Activated CD8-positive, alpha-beta memory T cell treated with anti-CD3 and anti-CD28 coated beads, Interleukin-2, amount 10 ng/mL, durations not matched to agents 7 days and 5 days (primary cell): Measurements from ENCODE around the gene LRP1B. TPM values are rescaled to one million over a fixed set of nuclear protein-coding genes. Genes with fewer than 3 reads are reported as not detected.

Experiments
- ATAC-seq: fragments of 150-1000 bp; cut with Tn5 transposase; one replicate; pipeline ENCODE4 v1.10.0; 2021; ENCODE audit warnings: moderate library complexity
- CTCF ChIA-PET: fragments of 350-600 bp; sonication (Branson Sonifier 250); formaldehyde crosslinking; loops from one replicate; lab custom pipeline; 2021; ENCODE audit warnings: antibody characterized with exemption; lab: Charles Lee
- DNase-seq: peaks from one replicate; pipeline ENCODE4 v3.0.0-alpha.2; 2020
- H3K27ac Mint-ChIP-seq: one replicate; pipeline ENCODE4 v1.8.0; 2021; ENCODE audit warnings: mild to moderate bottlenecking, mixed read lengths
- H3K27me3 Mint-ChIP-seq: one replicate; pipeline ENCODE4 v1.8.0; 2021; ENCODE audit warnings: mixed read lengths
- H3K36me3 Mint-ChIP-seq: one replicate; pipeline ENCODE4 v1.8.0; 2021; ENCODE audit warnings: mild to moderate bottlenecking, mixed read lengths
- H3K4me1 Mint-ChIP-seq: one replicate; pipeline ENCODE4 v1.8.0; 2021; ENCODE audit warnings: mixed read lengths
- H3K4me3 Mint-ChIP-seq: one replicate; pipeline ENCODE4 v1.8.0; 2021; ENCODE audit warnings: mild to moderate bottlenecking, moderate library complexity, mixed read lengths
- H3K9me3 Mint-ChIP-seq: one replicate; pipeline ENCODE4 v1.8.0; 2022; ENCODE audit warnings: low read depth, mixed read lengths
- total RNA-seq, 2 experiments: library from RNA; stranded (reverse); gene quantifications; one replicate each; pipeline ENCODE4 v1.2.3, GENCODE V29; 2021

LRP1B gene
- total RNA-seq, 2 experiments from 2014 or later, result not detected

DNA sequence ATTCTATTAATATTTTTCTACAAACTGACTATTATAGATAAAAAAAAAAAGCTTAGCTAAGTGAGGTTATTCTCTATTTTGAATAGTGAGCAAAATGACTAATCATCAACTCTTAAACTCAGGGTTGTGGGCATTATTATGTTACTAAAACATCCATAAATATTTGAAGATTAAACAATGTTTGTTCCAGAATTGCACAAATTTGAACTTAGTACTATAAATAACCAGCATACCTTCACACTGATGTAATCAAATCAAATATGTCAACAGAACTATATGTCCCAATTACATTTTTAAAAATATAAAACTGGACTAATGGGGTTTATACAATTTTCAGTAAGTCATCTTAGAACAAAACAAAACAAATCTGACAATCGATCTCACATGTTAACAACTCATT, 800.9 kb downstream of the LRP1B start:
- no peak overlapping the region for H3K4me3 Mint-ChIP-seq
- CTCF ChIA-PET, result interaction anchor here (0.7 kb wide), 1 partner anchor 431 kb away, joined by 3 read pairs; no protein-coding TSS in a partner anchor
- DNase-seq, result no peak
- H3K36me3 Mint-ChIP-seq, result no peaks in the 10 kb centered on the region
- H3K4me1 Mint-ChIP-seq, result no peaks in the 10 kb centered on the region
- ATAC-seq, result no peak
- no peaks in the 10 kb centered on the region for H3K27me3 Mint-ChIP-seq
- H3K27ac Mint-ChIP-seq, result no peak overlapping the region
- H3K9me3 Mint-ChIP-seq, result peaks cover 2% of the 10 kb centered on the region

DNA sequence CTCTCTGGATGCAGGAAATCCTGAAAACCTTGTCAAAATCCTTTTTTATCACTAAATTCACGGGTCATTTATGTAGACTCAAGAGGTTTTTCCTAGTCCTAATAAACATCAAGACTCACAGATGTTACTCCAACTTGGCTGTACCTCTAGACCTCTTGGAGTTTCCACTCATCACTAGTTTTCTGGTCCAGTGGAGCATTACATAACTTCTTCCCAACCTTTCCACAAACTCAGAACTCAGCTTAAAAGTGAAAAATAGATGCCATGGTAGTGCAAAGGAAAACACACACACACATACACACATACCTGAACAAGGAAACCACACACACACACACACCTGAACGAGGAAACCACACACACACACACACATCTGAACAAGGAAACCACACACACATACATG, 807.2 kb downstream of the LRP1B start:
- CTCF ChIA-PET, result no interaction called here
- DNase-seq (no peak), ATAC-seq (no peak)
- H3K4me1 Mint-ChIP-seq, result no peaks in the 10 kb centered on the region
- H3K4me3 Mint-ChIP-seq, result no peak overlapping the region
- H3K36me3 Mint-ChIP-seq, result no peaks in the 10 kb centered on the region
- no peak overlapping the region for H3K27ac Mint-ChIP-seq
- no peaks in the 10 kb centered on the region for H3K27me3 Mint-ChIP-seq
- peaks cover 3% of the 10 kb centered on the region for H3K9me3 Mint-ChIP-seq

DNA sequence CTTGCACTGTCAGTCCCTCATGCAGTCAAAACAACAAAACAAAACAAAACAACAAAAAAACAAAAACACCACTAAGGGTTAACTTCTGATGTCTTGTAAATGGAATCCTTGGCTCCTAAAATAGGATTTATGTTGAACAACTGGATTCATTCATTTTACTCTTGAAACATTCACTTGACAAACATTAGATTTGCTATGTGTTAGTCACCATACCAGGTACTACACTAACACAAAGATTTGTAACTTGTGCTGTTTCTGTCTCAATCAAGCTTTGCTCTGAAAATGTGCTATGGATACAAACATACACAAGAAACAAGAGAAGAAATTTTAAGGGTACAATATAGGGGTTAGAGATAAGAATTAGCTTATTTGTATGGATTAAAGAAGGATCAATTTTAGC, 812.8 kb downstream of the LRP1B start:
- CTCF ChIA-PET, result no interaction called here
- Mint-ChIP-seq H3K27me3 (no peaks in the 10 kb centered on the region), H3K36me3 (no peaks in the 10 kb centered on the region), H3K27ac (no peak overlapping the region), H3K4me3 (no peak overlapping the region), H3K4me1 (no peaks in the 10 kb centered on the region), H3K9me3 (no peaks in the 10 kb centered on the region)
- ATAC-seq (no peak), DNase-seq (no peak)

DNA sequence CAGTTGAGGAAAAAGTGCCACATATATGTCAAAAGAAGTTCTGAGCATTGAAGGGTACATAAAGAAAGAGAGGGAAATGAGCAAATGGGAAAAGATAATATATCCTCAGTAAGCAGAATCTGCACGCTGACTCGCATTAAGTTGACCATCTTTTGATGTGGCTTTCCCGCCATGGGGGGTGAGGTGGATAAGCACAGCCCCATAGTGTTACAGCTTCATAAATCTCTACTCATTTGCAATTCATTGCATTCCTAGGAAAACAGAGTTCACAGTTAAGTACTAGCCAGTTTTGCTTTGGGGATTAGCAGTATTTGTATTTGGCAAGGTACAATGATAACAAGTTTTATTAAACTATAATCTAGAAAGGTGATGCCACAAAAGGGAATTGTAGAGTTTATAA, 814.2 kb downstream of the LRP1B start:
- no peak overlapping the region for H3K4me3 Mint-ChIP-seq

DNA sequence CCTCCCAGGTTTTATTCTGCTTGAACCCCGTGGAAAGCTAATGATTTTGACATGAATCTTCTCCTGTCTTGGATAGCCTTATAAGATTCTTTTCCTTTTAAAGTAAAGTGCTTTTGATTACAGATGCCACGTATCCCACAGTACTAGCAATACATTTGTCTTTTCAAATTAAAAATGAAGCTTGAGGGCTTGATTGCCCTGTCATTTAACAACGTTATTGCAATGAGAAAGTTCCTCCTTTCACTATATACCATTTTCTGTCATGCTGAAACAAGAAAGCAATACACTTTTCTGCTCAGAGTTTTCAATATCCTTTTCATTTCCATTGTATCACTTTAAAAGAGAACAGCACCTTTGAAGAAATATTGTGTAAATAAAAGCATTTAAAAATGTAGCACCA, 814.7 kb downstream of the LRP1B start:
- no peaks in the 10 kb centered on the region for H3K36me3 Mint-ChIP-seq
- DNase-seq, result no peak
- no peaks in the 10 kb centered on the region for H3K4me1 Mint-ChIP-seq
- H3K4me3 Mint-ChIP-seq, result no peak overlapping the region
- no peak overlapping the region for H3K27ac Mint-ChIP-seq
- H3K9me3 Mint-ChIP-seq, result peaks cover 2% of the 10 kb centered on the region
- CTCF ChIA-PET, result no interaction called here
- no peak for ATAC-seq
- no peaks in the 10 kb centered on the region for H3K27me3 Mint-ChIP-seq

More for the DNA sequence above, 814.2 kb downstream of the LRP1B start:
- Mint-ChIP-seq H3K4me1 (no peaks in the 10 kb centered on the region), H3K36me3 (no peaks in the 10 kb centered on the region), H3K27ac (no peak overlapping the region), H3K9me3 (peaks cover 2% of the 10 kb centered on the region), H3K27me3 (no peaks in the 10 kb centered on the region)
- ATAC-seq, result no peak
- CTCF ChIA-PET, result no interaction called here
- DNase-seq, result no peak

DNA sequence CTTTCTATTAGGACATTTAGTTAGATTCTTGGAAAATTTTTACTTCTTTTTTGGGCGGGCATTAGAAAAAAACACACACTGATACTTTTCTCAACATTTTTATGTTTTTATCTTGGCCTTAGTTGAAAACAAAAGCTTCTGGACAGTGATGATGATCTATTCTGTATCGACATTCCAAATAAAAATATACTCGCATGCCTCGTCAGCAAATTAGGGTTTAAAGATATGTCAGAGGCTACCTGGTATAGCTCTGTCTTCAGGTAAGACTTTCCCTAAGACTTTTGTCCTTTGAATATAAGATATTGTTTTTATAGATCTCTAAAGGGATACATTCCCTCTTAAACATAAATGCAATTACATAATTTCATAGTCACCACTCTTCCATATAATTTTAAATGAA, 816.8 kb downstream of the LRP1B start:
- Mint-ChIP-seq H3K36me3 (no peaks in the 10 kb centered on the region), H3K27me3 (no peaks in the 10 kb centered on the region), H3K27ac (no peak overlapping the region), H3K9me3 (peaks cover 4% of the 10 kb centered on the region), H3K4me1 (no peaks in the 10 kb centered on the region), H3K4me3 (no peak overlapping the region)
- ATAC-seq (no peak), DNase-seq (no peak)
- CTCF ChIA-PET, result no interaction called here

DNA sequence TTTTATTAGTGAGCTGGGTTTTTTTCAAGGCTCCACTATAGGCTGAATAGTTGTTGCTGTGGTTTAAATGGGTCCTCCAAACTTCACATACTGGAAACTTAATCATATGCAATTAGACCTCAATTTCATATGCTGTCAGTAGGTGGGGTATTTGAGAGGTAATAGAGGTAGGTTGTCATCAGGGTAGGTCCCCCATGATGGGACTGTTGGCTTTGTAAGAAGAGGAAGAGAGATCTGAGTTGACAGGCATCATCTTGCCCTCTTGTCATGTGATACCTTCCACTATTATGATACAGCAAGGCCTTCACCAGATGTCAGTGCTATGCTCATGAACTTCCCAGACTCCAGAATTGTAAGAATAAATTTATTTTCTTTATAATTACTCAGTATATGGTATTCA, 819.4 kb downstream of the LRP1B start:
- ATAC-seq (no peak), DNase-seq (no peak)
- Mint-ChIP-seq H3K4me1 (no peaks in the 10 kb centered on the region), H3K36me3 (no peaks in the 10 kb centered on the region), H3K27ac (no peak overlapping the region), H3K9me3 (peaks cover 6% of the 10 kb centered on the region), H3K4me3 (no peak overlapping the region), H3K27me3 (no peaks in the 10 kb centered on the region)
- CTCF ChIA-PET, result no interaction called here

DNA sequence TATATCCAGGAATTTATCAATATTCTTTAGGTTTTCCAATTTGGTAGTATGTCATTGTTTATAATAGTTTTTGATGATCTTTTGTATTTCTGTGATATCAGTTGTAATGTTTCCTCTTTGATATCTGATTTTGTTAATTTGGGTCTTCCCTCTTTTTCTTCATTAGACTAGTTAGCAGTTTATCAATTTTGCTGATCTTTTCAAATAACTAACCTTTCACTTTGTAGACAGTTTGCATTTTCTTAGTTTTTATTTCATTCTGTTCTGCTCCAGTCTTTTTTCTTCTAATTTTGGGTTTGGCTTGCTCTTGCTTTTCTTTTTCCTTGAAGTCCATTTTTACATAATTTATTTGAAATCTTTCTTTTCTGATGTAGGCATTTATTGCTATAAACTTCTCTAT, 824.4 kb downstream of the LRP1B start:
- CTCF ChIA-PET, result no interaction called here
- DNase-seq, result no peak
- no peaks in the 10 kb centered on the region for H3K36me3 Mint-ChIP-seq
- ATAC-seq, result no peak
- H3K27ac Mint-ChIP-seq, result no peak overlapping the region
- no peaks in the 10 kb centered on the region for H3K27me3 Mint-ChIP-seq
- peaks cover 6% of the 10 kb centered on the region for H3K9me3 Mint-ChIP-seq
- H3K4me3 Mint-ChIP-seq, result no peak overlapping the region
- no peaks in the 10 kb centered on the region for H3K4me1 Mint-ChIP-seq

DNA sequence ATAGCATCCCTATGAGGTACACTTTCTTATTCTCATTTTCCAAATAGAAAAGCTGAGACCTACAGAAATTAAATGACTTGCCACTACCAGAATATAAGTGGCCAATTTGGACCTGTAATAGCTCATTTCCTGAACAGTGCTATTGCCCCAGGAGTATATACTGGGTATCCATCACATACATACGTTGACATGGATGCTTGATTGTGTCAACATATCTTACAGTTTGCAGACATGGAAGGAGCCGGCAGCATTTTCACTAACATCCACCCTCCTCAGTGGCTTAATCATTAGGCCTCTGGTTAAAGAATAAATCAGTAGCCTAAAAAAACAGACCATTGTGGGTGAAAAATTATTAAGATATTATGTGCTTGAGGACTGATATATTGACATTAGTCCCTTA, 829.3 kb downstream of the LRP1B start:
- no peak for DNase-seq
- no peak for ATAC-seq
- no peaks in the 10 kb centered on the region for H3K27me3 Mint-ChIP-seq
- H3K9me3 Mint-ChIP-seq, result peaks cover 8% of the 10 kb centered on the region
- H3K36me3 Mint-ChIP-seq, result no peaks in the 10 kb centered on the region
- no peak overlapping the region for H3K27ac Mint-ChIP-seq
- no peak overlapping the region for H3K4me3 Mint-ChIP-seq
- no peaks in the 10 kb centered on the region for H3K4me1 Mint-ChIP-seq
- CTCF ChIA-PET, result no interaction called here

DNA sequence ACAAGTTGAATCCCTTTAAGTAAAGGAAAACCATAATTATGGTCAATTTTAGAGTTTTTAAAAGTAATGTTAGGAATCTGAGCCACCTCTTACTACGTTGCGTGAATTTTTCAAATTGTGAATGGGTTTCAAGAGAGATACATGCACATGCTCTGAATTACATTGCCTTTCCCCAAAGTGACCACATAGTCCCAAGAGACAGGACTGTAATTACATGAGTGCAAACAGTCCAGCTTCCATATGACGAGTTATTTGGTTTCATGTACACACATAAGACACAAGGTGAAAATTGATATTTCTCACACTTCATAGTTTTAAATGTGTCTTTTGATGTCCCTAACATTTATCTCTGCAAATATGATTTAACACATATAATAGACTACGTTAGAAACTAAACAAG, 850.8 kb downstream of the LRP1B start:
- Mint-ChIP-seq H3K27me3 (no peaks in the 10 kb centered on the region), H3K36me3 (no peaks in the 10 kb centered on the region), H3K27ac (no peak overlapping the region), H3K9me3 (peaks cover 3% of the 10 kb centered on the region), H3K4me3 (no peak overlapping the region), H3K4me1 (no peaks in the 10 kb centered on the region)
- no peak for DNase-seq
- CTCF ChIA-PET, result no interaction called here
- no peak for ATAC-seq

DNA sequence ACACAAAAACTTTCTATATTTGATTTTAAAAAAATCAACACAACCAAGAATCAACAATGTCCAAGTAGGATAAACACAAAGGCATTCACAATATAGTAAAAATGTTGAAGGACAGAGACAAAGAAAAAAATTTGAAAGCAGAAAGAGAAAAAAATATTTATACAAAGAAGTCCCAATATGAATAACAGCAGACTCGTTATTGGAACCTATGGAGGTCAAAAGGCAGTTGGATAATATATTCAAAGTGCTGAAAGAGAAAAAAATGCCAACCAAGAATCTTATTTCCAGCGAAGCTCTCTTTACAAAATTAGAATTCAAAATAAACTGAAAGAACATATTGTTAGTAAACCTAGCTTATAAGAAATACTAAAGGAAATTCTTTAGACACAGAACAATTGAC, 859.5 kb downstream of the LRP1B start:
- Mint-ChIP-seq H3K9me3 (no peaks in the 10 kb centered on the region), H3K27ac (no peak overlapping the region), H3K4me3 (no peak overlapping the region), H3K36me3 (no peaks in the 10 kb centered on the region), H3K4me1 (no peaks in the 10 kb centered on the region), H3K27me3 (no peaks in the 10 kb centered on the region)
- DNase-seq (no peak), ATAC-seq (no peak)
- CTCF ChIA-PET, result no interaction called here

DNA sequence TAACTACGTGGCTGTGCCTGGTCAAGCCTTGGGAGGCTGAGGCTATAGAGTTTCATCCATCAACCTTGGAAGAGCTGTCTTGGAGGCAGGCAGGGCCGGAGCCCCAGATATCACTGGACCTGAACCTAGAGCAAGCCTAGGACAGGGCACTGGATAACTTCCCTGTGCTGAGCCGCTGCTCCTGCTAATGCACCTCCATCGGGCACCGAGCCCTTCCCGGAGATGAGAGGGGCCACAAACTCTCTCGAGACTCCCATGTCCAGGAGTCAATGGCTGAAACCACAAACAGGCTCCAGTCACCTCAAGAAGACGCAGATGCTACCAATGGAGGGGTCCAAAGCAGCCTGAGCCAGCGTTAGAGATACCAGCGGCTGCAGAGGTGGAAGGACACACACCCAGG, 866.0 kb downstream of the LRP1B start:
- H3K36me3 Mint-ChIP-seq, result no peaks in the 10 kb centered on the region
- H3K9me3 Mint-ChIP-seq, result peaks cover 3% of the 10 kb centered on the region
- ATAC-seq (no peak), DNase-seq (no peak)
- CTCF ChIA-PET, result no interaction called here
- H3K27me3 Mint-ChIP-seq, result no peaks in the 10 kb centered on the region
- H3K4me3 Mint-ChIP-seq, result no peak overlapping the region
- no peaks in the 10 kb centered on the region for H3K4me1 Mint-ChIP-seq
- H3K27ac Mint-ChIP-seq, result no peak overlapping the region

DNA sequence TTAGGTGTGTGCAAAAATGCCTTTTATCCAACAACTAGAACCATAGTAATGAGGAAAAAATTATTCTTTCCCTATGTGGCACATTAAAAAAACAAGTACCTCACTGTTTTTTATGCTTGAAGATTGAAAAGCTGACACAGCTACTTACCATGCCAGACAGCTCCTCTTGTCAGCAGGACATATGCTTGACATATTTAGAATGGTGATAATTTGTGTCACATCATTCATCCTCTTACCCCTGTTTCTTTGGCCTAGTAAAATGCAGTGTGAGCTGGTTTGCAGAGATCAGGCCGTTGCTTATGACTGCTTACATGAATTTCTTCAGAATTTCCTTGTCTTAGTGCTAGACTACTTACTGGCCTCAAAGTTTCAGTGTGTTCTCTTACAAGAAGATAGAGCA, 869.9 kb downstream of the LRP1B start:
- CTCF ChIA-PET, result no interaction called here
- no peak overlapping the region for H3K27ac Mint-ChIP-seq
- no peaks in the 10 kb centered on the region for H3K27me3 Mint-ChIP-seq
- no peak for DNase-seq
- H3K9me3 Mint-ChIP-seq, result peaks cover 3% of the 10 kb centered on the region
- H3K4me3 Mint-ChIP-seq, result no peak overlapping the region
- no peak for ATAC-seq
- H3K36me3 Mint-ChIP-seq, result no peaks in the 10 kb centered on the region
- H3K4me1 Mint-ChIP-seq, result no peaks in the 10 kb centered on the region

DNA sequence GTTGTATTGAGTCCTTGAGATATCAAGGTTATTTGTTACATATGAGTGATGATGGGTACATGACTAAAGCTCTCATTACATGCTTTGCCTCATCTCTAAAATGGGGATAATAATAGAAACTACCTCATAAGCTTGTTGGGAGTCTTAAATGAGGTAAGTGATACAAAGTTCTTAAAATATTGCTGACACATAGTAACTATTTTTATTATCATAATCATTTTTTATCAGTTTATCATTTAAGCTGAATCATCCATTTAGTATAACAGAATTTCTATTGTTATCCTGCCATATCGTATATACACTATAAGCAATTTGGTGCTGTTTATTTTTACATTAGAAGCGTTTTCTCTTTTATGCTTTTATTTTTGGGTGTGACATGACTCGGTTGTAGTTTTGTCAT, 871.1 kb downstream of the LRP1B start:
- H3K4me1 Mint-ChIP-seq, result no peaks in the 10 kb centered on the region
- CTCF ChIA-PET, result no interaction called here
- H3K4me3 Mint-ChIP-seq, result no peak overlapping the region
- ATAC-seq, result no peak
- H3K27ac Mint-ChIP-seq, result no peak overlapping the region
- H3K9me3 Mint-ChIP-seq, result peaks cover 3% of the 10 kb centered on the region
- H3K36me3 Mint-ChIP-seq, result no peaks in the 10 kb centered on the region
- H3K27me3 Mint-ChIP-seq, result no peaks in the 10 kb centered on the region
- no peak for DNase-seq

DNA sequence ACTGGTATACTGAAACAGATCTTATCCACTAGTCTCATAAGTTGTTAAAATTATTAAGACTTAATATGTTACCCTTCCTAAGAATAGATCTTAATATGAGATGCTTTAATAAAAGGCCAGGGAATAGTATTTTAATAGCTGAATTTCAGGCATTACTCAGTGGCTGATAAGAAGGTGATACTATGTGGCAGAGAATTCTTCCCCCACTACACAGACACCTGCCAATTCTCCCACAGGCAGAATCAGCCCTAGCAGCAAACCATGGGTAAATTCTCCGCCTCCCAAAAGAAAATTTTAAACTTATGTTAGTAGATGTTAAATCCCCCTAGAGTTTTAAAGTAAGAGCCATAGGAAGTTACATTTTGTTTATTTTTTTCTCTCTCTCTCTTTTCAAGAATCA, 888.8 kb downstream of the LRP1B start:
- DNase-seq (no peak), ATAC-seq (no peak)
- no peaks in the 10 kb centered on the region for H3K27me3 Mint-ChIP-seq
- no peaks in the 10 kb centered on the region for H3K4me1 Mint-ChIP-seq
- CTCF ChIA-PET, result no interaction called here
- no peak overlapping the region for H3K4me3 Mint-ChIP-seq
- no peak overlapping the region for H3K27ac Mint-ChIP-seq
- no peaks in the 10 kb centered on the region for H3K36me3 Mint-ChIP-seq
- H3K9me3 Mint-ChIP-seq, result peaks cover 9% of the 10 kb centered on the region
